ENCODE data around the gene LY86. TPM values are rescaled to one million over a fixed set of nuclear protein-coding genes. Genes with fewer than 3 reads are reported as not detected.

Gene LY86
- total and polyA plus RNA-seq, 9 of the 15 experiments (the other 6 are each of a cell fraction or from before 2014, with no cell fraction given): 0.08 to 0.20 TPM; not detected in 7

GRCh38 chr6:6665555-6666243, 77.2 kb downstream of the LY86 start:
- FAIRE-seq (peak; percentile 54), ATAC-seq (peak; percentile 68), DNase-seq (ENCODE audit: extremely low read depth in 1 of 4, low spot score in 3 of 4) (peak in 1 of 4 experiments; percentile 55)
- Histone ChIP-seq H4K20me1 (replicated peaks; ENCODE audit: control insufficient read depth, insufficient read depth, low read length) (no peaks in the 10 kb centered on the region), H3K9ac (ENCODE audit: insufficient read depth in 1 of 2, low read depth in 2 of 2, low read length in 2 of 2) (no peak overlapping the region), H3K9me3 (replicated peaks; ENCODE audit: control insufficient read depth, insufficient read depth, low read depth, low read length) (no peaks in the 10 kb centered on the region; the same call in 1 of the 2 replicates), H3K27me3 (ENCODE audit: control insufficient read depth in 2 of 2, insufficient read depth in 2 of 2, low read length in 2 of 2) (peaks cover 0 to 13% of the 10 kb centered on the region in 2 experiments; a peak in 2 of 5 replicates), H3K4me3 (no peak overlapping the region), H3K36me3 (ENCODE audit: control insufficient read depth, insufficient read depth, low read length) (no peaks in the 10 kb centered on the region), H3K4me2 (ENCODE audit: insufficient read depth, low read length) (no peak overlapping the region), H3K9me1 (ENCODE audit: control insufficient read depth, insufficient read depth, low read length) (no peaks in the 10 kb centered on the region), H3K4me1 (replicated peaks in 1 of 2; ENCODE audit: control insufficient read depth in 2 of 2, insufficient read depth in 2 of 2, low read length in 2 of 2) (peaks cover 5 to 23% of the 10 kb centered on the region in 2 experiments; a peak in 4 of 5 replicates), H3K27ac (ENCODE audit: extremely low read depth, low read depth, low read length) (no peak overlapping the region), H3K79me2 (ENCODE audit: control insufficient read depth, insufficient read depth, low read length) (no peaks in the 10 kb centered on the region), H2AFZ (ENCODE audit: low read depth, low read length) (peak overlapping the region; percentile 20)
- ChIA-PET POLR2A (interaction anchor here (0.6 to 1.4 kb wide), 4 partner anchors 21 to 675 kb away, joined by 3 read pairs; no protein-coding TSS in a partner anchor), CTCF (ENCODE audit: low intra/inter-chr PET ratio) (no interaction called here)
- 20% methylated on average over 11 of the region's 11 CpGs for WGBS (ENCODE audit: insufficient coverage, low coverage, missing lambda C conversion rate)
- intact Hi-C loops (cut with micrococcal nuclease): no loop called here
- BruUV-seq (replicated peaks): no TSS peak
- in situ Hi-C loops (cut with MboI): loop anchor here (5.0 kb wide), 1 partner anchor 1072 kb away; no protein-coding TSS in a partner anchor
- 0 out of 2 replicates have a peak, but pooled peaks have one; percentile 26 for TF ChIP-seq L3MBTL2 (IDR thresholded peaks at IDR 0.05)
- no peak for TF ChIP-seq RFX5 (IDR thresholded peaks at IDR 0.05; ENCODE audit: low read depth, low read length)
- TF ChIP-seq HMBOX1 (IDR thresholded peaks at IDR 0.05): peak; percentile 55; the same call in 1 of the 2 replicates
- 0 out of 2 replicates have a peak, but pooled peaks have one; percentile 37 for TF ChIP-seq ZNF589 (CRISPR knock-in tag; IDR thresholded peaks at IDR 0.05; ENCODE audit: low read depth)
- peak; percentile 65; the same call in 1 of the 2 replicates for TF ChIP-seq SMAD4 (CRISPR knock-in tag; conservative IDR thresholded peaks at IDR 0.05)
- TF ChIP-seq NFIC (IDR thresholded peaks at IDR 0.05): peak; percentile 62
- TF ChIP-seq, protein P1, sequence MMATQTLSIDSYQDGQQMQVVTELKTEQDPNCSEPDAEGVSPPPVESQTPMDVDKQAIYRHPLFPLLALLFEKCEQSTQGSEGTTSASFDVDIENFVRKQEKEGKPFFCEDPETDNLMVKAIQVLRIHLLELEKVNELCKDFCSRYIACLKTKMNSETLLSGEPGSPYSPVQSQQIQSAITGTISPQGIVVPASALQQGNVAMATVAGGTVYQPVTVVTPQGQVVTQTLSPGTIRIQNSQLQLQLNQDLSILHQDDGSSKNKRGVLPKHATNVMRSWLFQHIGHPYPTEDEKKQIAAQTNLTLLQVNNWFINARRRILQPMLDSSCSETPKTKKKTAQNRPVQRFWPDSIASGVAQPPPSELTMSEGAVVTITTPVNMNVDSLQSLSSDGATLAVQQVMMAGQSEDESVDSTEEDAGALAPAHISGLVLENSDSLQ (IDR thresholded peaks at IDR 0.05): peak; percentile 23; the same call in 1 of the 2 replicates
- peak; percentile 22 for TF ChIP-seq MEIS2 (IDR thresholded peaks at IDR 0.05; ENCODE audit: partially characterized antibody)
- TF ChIP-seq HDAC2 (IDR thresholded peaks at IDR 0.05): no peak
- TF ChIP-seq PRDM10 (IDR thresholded peaks at IDR 0.05; ENCODE audit: partially characterized antibody): no peak
- TF ChIP-seq, protein P2, sequence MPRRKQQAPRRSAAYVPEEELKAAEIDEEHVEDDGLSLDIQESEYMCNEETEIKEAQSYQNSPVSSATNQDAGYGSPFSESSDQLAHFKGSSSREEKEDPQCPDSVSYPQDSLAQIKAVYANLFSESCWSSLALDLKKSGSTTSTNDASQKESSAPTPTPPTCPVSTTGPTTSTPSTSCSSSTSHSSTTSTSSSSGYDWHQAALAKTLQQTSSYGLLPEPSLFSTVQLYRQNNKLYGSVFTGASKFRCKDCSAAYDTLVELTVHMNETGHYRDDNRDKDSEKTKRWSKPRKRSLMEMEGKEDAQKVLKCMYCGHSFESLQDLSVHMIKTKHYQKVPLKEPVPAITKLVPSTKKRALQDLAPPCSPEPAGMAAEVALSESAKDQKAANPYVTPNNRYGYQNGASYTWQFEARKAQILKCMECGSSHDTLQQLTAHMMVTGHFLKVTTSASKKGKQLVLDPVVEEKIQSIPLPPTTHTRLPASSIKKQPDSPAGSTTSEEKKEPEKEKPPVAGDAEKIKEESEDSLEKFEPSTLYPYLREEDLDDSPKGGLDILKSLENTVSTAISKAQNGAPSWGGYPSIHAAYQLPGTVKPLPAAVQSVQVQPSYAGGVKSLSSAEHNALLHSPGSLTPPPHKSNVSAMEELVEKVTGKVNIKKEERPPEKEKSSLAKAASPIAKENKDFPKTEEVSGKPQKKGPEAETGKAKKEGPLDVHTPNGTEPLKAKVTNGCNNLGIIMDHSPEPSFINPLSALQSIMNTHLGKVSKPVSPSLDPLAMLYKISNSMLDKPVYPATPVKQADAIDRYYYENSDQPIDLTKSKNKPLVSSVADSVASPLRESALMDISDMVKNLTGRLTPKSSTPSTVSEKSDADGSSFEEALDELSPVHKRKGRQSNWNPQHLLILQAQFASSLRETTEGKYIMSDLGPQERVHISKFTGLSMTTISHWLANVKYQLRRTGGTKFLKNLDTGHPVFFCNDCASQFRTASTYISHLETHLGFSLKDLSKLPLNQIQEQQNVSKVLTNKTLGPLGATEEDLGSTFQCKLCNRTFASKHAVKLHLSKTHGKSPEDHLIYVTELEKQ (CRISPR knock-in tag; IDR thresholded peaks at IDR 0.05): no peak
- 0 out of 4 replicates have a peak, but pooled peaks of 1 of the 2 experiments have one; percentile 15 for TF ChIP-seq TBL1XR1 (IDR thresholded peaks at IDR 0.05; ENCODE audit: low read length in 2 of 2)
